Epidermal melanocyte (primary cell): Measurements from ENCODE around the gene PLEKHF1.
"Not testable (repeated sequence)": the region's sequence is repeated elsewhere in the genome, so short reads cannot be mapped to it uniquely, and the experiment has no call there.

Experiments
- DNase-seq: peaks from one replicate; pipeline ENCODE4 v3.0.0; 2011; ENCODE audit warnings: low spot score; ENCODE audit not compliant: insufficient read length

The PLEKHF1 gene

GRCh38 chr19:29663861-29664752 lies 1.2 kb upstream of the PLEKHF1 start:
- DNase-seq: no peak

GRCh38 chr19:29664753-29665214 lies 477 bp upstream of the PLEKHF1 start:
- no peak for DNase-seq

GRCh38 chr19:29665826-29666577 lies 741 bp downstream of the PLEKHF1 start:
- DNase-seq: no peak

- DNase-seq: no peak
Measured at GRCh38 chr19:29666578-29667386, 1.5 kb downstream of the PLEKHF1 start.

- no peak for DNase-seq
Measured at GRCh38 chr19:29667387-29667783, 2.1 kb downstream of the PLEKHF1 start.

GRCh38 chr19:29667901-29668341 lies 2.7 kb downstream of the PLEKHF1 start:
- no peak for DNase-seq

- no peak for DNase-seq
Measured at GRCh38 chr19:29668746-29669609, 3.7 kb downstream of the PLEKHF1 start.

- no peak for DNase-seq
Measured at GRCh38 chr19:29670255-29670654, 5.0 kb downstream of the PLEKHF1 start.

GRCh38 chr19:29671026-29671392 lies 5.7 kb downstream of the PLEKHF1 start:
- DNase-seq: not testable (repeated sequence)

- DNase-seq: no peak
Measured at GRCh38 chr19:29671393-29672160, 6.3 kb downstream of the PLEKHF1 start.

- no peak for DNase-seq
Measured at GRCh38 chr19:29672319-29672932, 7.2 kb downstream of the PLEKHF1 start.

GRCh38 chr19:29672933-29673336 lies 7.7 kb downstream of the PLEKHF1 start:
- no peak for DNase-seq

- no peak for DNase-seq
Measured at GRCh38 chr19:29673451-29674371, 8.4 kb downstream of the PLEKHF1 start.

- DNase-seq: no peak
Measured at GRCh38 chr19:29674374-29675119, 9.3 kb downstream of the PLEKHF1 start.

- no peak for DNase-seq
Measured at GRCh38 chr19:29675120-29675649, 9.9 kb downstream of the PLEKHF1 start.

- DNase-seq: no peak
Measured at GRCh38 chr19:29675650-29676186, 10.5 kb downstream of the PLEKHF1 start.

- no peak for DNase-seq
Measured at GRCh38 chr19:29676586-29676985, 11.3 kb downstream of the PLEKHF1 start.
